ENCODE measurements around the gene CHD9. TPM values are rescaled to one million over a fixed set of nuclear protein-coding genes. Genes with fewer than 3 reads are reported as not detected.
"Not testable (repeated sequence)": the region's sequence is repeated elsewhere in the genome, so short reads cannot be mapped to it uniquely, and the experiment has no call there.

CHD9 gene
- total RNA-seq, 1 donor from 2014 or later = 64.6 TPM

DNA sequence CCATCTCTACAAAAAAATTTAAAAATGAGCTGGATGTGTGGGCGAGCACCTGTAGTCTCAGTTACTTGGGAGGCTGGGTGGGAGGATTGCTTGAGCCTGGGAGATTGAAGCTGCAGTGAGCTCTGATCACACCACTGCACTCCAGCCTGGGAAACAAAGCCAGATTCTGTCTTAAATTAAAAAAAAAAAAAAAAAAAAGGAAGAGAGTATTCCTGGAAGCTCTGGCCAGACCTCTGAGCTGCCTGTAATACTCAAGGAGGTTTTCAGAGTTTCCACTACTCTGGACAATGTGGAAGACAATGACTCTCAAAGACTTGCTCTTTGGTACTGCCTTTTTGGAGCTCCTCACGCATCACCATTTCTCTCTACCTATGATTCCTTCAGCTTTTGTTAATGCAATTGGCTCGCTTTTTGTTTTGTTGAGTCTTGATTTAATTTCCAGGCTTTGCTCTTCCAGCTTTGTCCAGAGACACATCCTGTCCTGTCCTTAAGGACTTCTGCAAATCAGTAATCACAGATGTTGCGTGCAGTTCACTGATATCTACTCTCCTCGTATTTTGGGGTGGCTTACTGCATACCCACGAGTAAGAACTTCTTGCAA is 10.8 kb downstream of the CHD9 start:
- intact Hi-C loops (cut with DNase I) = no loop called here
- DNase-seq (ENCODE audit: low spot score) = no peak

GRCh38 chr16:53067675-53068074 is 12.9 kb downstream of the CHD9 start:
- DNase-seq (ENCODE audit: low spot score) = no peak
- intact Hi-C loops (cut with DNase I) = no loop called here

GRCh38 chr16:53068423-53068833 is 13.6 kb downstream of the CHD9 start:
- intact Hi-C loops (cut with DNase I) = no loop called here
- DNase-seq (ENCODE audit: low spot score) = no peak

DNA sequence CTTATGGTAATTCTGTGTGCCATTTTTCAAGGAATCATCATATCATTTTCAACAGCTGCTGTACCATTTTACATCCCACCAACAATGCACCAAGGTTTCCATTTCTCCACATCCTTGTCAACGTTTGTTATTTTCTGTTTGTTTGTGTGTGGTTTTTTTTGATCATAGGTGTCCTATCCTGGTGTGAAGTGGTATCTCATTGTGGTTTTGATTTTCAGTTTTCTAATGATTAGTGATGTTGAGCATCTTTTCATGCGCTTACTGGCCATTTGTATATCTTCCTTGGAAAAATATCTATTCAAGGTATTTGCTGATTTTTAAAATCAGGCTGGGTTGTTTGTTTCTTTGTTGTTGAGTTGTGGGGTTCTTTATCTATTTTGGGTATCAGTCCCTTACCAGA is 15.0 kb downstream of the CHD9 start:
- intact Hi-C loops (cut with DNase I) = no loop called here

GRCh38 chr16:53071748-53072301 is 17.0 kb downstream of the CHD9 start:
- DNase-seq (ENCODE audit: low spot score) = peak; percentile 84
- intact Hi-C loops (cut with DNase I) = no loop called here

More for the DNA sequence above, 15.0 kb downstream of the CHD9 start:
- no peak for DNase-seq (ENCODE audit: low spot score)

DNA sequence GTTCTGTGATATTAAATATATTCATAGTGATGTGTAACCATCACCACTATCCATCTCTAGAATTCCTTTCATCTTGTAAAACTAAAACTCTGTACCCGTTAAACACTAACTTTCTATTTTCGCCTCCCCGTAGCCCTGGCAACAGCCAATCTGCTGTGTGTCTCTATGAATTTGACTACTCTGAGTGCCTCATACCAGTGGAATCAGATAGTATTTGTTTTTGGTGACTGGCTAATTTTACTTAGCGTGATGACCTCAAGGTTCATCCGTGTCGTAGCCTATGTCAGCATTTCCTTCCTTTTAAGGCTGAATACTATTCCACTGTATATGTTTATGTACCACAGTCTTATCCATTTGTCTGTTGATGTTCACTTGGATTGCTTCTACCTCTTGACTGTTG is 18.2 kb downstream of the CHD9 start:
- no peak for DNase-seq (ENCODE audit: low spot score)
- intact Hi-C loops (cut with DNase I) = no loop called here

DNA sequence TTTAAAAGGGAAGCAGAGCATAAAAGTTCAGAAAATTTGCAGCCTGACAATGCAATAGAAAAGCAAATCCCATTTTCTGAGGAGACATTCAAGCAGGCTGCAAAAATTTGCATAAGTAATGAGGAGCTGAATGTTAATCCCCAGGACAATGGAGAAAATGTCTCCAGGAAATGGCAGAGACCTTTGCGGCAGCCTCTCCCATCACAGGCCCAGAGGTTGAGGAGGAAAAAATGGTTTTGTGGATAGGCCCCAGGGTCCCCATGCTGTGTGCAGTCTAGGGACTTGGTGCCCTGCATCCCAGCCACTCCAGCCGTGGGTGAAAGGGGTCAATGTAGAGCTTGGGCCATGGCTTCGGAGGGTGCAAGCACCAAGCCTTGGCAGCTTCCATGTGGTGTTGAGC is 19.5 kb downstream of the CHD9 start:
- intact Hi-C loops (cut with DNase I) = not testable (repeated sequence)

GRCh38 chr16:53075461-53075860 is 20.7 kb downstream of the CHD9 start:
- DNase-seq (ENCODE audit: low spot score); intact Hi-C loops (cut with DNase I): not testable (repeated sequence)

More for the DNA sequence above, 19.5 kb downstream of the CHD9 start:
- DNase-seq (ENCODE audit: low spot score) = not testable (repeated sequence)

DNA sequence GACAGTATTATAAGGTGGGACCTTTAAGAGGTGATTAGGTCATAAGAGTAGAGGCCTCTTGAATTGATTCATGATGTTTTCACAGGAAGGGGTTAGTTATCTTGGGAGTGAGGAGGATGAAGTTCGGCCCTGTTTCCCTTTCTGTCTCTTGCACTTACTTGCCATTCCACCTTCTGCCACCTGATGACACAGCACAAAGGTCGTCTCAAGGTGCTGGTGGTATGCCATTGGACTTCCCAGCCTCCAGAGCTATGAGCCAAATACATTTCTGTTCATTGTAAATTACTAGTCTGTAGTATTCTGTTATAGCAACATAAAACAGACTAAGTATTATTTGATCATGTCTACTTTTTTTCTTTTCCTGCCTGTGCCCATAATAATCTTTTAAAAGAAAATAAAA is 23.5 kb downstream of the CHD9 start:
- intact Hi-C loops (cut with DNase I) = no loop called here
- no peak for DNase-seq (ENCODE audit: low spot score)

GRCh38 chr16:53078765-53079485 is 24.1 kb downstream of the CHD9 start:
- no peak for DNase-seq (ENCODE audit: low spot score)
- intact Hi-C loops (cut with DNase I) = no loop called here

GRCh38 chr16:53080345-53081031 is 25.7 kb downstream of the CHD9 start:
- intact Hi-C loops (cut with DNase I) = no loop called here
- DNase-seq (ENCODE audit: low spot score) = no peak

GRCh38 chr16:53081032-53081424 is 26.2 kb downstream of the CHD9 start:
- DNase-seq (ENCODE audit: low spot score) = no peak

GRCh38 chr16:53081686-53082407 is 27.1 kb downstream of the CHD9 start:
- DNase-seq (ENCODE audit: low spot score) = no peak
- intact Hi-C loops (cut with DNase I) = no loop called here

More at GRCh38 chr16:53081032-53081424, 26.2 kb downstream of the CHD9 start:
- intact Hi-C loops (cut with DNase I) = no loop called here

DNA sequence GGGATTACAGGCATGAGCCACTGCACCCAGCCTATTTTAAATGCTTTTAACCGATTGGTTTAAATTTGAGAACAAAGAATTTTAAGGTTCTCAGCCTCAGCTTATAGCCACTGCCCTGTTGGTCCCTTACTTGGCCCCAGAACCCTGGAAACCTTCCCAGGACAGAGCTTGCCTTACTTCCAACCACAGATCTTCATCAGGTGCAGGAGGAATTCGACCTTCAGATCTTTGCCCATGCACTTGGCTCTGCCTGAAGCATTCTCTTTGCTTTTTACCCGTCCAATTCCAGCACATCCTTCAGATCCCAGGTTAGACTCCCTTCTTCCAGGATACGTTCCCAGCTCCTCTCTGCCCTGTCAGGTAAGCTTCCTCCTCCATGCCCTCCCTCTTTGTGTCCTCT is 27.7 kb downstream of the CHD9 start:
- intact Hi-C loops (cut with DNase I) = no loop called here
- DNase-seq (ENCODE audit: low spot score) = no peak

- no peak for DNase-seq (ENCODE audit: low spot score)
These were observed 28.3 kb downstream of the CHD9 start for GRCh38 chr16:53083119-53083518.

DNA sequence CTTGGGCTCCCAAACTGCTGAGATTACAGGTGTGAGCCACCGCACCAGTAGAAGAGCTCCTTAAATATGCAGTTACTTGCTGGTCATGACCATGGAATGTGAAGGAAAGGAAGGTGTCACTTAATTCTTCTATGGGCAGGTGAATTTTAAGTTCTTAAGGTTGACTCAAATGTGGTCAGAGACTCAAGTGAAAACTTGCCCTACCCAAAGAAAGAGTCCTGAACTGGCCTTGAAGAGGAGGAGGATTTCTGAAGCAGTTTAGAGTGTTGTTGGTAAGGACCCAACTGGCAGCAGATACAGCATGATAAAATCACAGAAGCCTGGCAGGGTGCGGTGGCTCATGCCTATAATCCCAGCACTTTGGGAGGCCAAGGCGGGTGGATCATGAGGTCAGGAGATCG is 29.4 kb downstream of the CHD9 start:
- no peak for DNase-seq (ENCODE audit: low spot score)
- intact Hi-C loops (cut with DNase I) = no loop called here

More at GRCh38 chr16:53083119-53083518, 28.3 kb downstream of the CHD9 start:
- intact Hi-C loops (cut with DNase I) = no loop called here

- no peak for DNase-seq (ENCODE audit: low spot score)
These were observed 30.0 kb downstream of the CHD9 start for GRCh38 chr16:53084746-53085334.

DNA sequence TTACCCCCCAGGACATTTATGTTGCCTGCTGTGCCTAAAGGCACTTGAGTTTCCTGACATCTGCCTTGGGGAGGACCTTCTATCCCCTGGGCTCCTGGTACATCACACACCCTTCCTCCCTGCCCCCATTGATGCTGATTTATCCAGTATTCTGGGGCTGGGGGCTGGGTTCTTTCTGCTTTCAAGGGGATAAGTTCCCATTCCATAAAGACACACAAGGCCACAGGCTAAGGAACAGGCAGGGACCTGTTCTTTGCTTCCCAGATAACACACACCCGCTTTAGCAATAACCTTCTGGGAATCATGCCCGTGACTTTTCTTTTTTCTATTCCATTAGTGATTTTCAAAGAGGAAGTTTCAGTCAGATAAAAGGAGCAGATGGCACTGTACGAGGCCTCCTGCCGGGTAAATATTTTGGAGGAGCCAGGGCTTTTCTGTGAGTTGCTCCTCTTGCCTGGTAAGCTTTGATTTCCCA is 30.6 kb downstream of the CHD9 start:
- intact Hi-C loops (cut with DNase I) = no loop called here
- DNase-seq (ENCODE audit: low spot score) = no peak

More at GRCh38 chr16:53084746-53085334, 30.0 kb downstream of the CHD9 start:
- intact Hi-C loops (cut with DNase I) = no loop called here

DNA sequence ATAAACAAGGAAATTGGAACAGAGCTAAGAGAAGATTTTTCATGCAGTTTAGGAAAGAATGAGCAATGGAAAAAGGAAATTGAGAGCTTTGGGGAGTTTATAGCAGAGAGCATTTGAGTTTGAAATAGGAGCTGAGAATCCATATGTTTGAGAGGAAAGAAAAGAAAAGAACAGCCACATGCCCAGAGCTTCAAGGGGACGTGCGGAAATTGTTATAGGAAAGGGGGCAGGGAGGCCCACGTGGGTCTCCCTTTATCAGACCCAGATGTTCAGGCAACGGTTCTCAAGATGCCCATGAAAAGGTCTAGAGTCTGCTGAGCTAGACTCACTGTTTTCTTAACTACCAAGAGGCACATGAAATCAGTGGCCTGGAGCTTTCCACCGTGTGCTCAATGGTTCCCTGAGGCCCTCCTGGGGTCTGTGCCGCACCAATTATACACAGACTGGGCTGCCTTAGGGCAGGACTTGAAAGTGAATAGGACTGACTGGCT is 31.2 kb downstream of the CHD9 start:
- no peak for DNase-seq (ENCODE audit: low spot score)
- intact Hi-C loops (cut with DNase I) = no loop called here
